ENCODE results near the gene UROS. TPM values are rescaled to one million over a fixed set of nuclear protein-coding genes. Genes with fewer than 3 reads are reported as not detected.

The UROS gene
- total and polyA plus RNA-seq, 2 experiments from 2014 or later, result 83.1 to 87.8 TPM

GRCh38 chr10:125820701-125821100 lies 2.4 kb downstream of the UROS start:
- Histone ChIP-seq H3K4me3 (no peak overlapping the region), H3K4me2 (ENCODE audit: unreplicated experiment) (no peak overlapping the region), H3F3A (ENCODE audit: insufficient read depth) (no peaks in the 10 kb centered on the region), H3K27me3 (replicated peaks; ENCODE audit: insufficient read depth) (no peaks in the 10 kb centered on the region), H3K9me2 (ENCODE audit: insufficient read depth) (no peaks in the 10 kb centered on the region), H3K79me2 (ENCODE audit: insufficient read depth) (peaks cover 35% of the 10 kb centered on the region), H3K9ac (no peak overlapping the region), H3K36me3 (ENCODE audit: low read depth) (no peaks in the 10 kb centered on the region), H2AFZ (no peak overlapping the region), H3K4me1 (ENCODE audit: insufficient read depth) (peaks cover 20% of the 10 kb centered on the region), H4K20me1 (ENCODE audit: insufficient read depth) (no peaks in the 10 kb centered on the region; the same call in 1 of the 2 replicates), H3K9me3 (ENCODE audit: low read depth) (no peaks in the 10 kb centered on the region), H3K27ac (no peak overlapping the region)
- TF ChIP-seq EZH2phosphoT487 (IDR thresholded peaks at IDR 0.05; ENCODE audit: insufficient read depth, low read depth) (no peak), EZH2 (IDR thresholded peaks at IDR 0.05; ENCODE audit: insufficient read depth, poor library complexity, severe bottlenecking) (no peak)
- in situ Hi-C loops (cut with MboI), result no loop called here
- 61 to 79% methylated on average over 1 of the region's 1 CpG for WGBS, 2 experiments (ENCODE audit: low coverage in 1 of 2, low lambda C conversion rate in 2 of 2, missing lambda C conversion rate in 2 of 2)
- no peak for DNase-seq

GRCh38 chr10:125817337-125817946 lies 5.6 kb downstream of the UROS start:
- H3F3A ChIP-seq (ENCODE audit: insufficient read depth), result no peaks in the 10 kb centered on the region
- no peaks in the 10 kb centered on the region for H3K9me3 ChIP-seq (ENCODE audit: low read depth)
- no peaks in the 10 kb centered on the region for H4K20me1 ChIP-seq (ENCODE audit: insufficient read depth)
- 95 to 98% methylated on average over 6 of the region's 6 CpGs for WGBS, 2 experiments (ENCODE audit: low coverage in 1 of 2, low lambda C conversion rate in 2 of 2, missing lambda C conversion rate in 2 of 2)
- H3K4me1 ChIP-seq (ENCODE audit: insufficient read depth), result peaks cover 5% of the 10 kb centered on the region
- no peak overlapping the region for H2AFZ ChIP-seq
- H3K9ac ChIP-seq, result no peak overlapping the region
- H3K9me2 ChIP-seq (ENCODE audit: insufficient read depth), result no peaks in the 10 kb centered on the region
- H3K4me3 ChIP-seq, result no peak overlapping the region
- no peak for DNase-seq
- H3K27me3 ChIP-seq (replicated peaks; ENCODE audit: insufficient read depth), result no peaks in the 10 kb centered on the region
- in situ Hi-C loops (cut with MboI), result no loop called here
- no peak overlapping the region for H3K27ac ChIP-seq
- peaks cover 11% of the 10 kb centered on the region for H3K79me2 ChIP-seq (ENCODE audit: insufficient read depth)
- H3K4me2 ChIP-seq (ENCODE audit: unreplicated experiment), result no peak overlapping the region
- 0 out of 2 replicates have a peak, but pooled peaks cover 6% of the 10 kb centered on the region for H3K36me3 ChIP-seq (ENCODE audit: low read depth)
- no peak for TF ChIP-seq EZH2 (IDR thresholded peaks at IDR 0.05; ENCODE audit: insufficient read depth, poor library complexity, severe bottlenecking)
- no peak for TF ChIP-seq EZH2phosphoT487 (IDR thresholded peaks at IDR 0.05; ENCODE audit: insufficient read depth, low read depth)

- no peak overlapping the region for H3K9ac ChIP-seq
- 71 to 77% methylated on average over 4 of the region's 4 CpGs for WGBS, 2 experiments (ENCODE audit: low coverage in 1 of 2, low lambda C conversion rate in 2 of 2, missing lambda C conversion rate in 2 of 2)
- H3K9me3 ChIP-seq (ENCODE audit: low read depth), result no peaks in the 10 kb centered on the region
- no peaks in the 10 kb centered on the region for H3K4me1 ChIP-seq (ENCODE audit: insufficient read depth)
- H3K4me3 ChIP-seq, result no peak overlapping the region
- H3K4me2 ChIP-seq (ENCODE audit: unreplicated experiment), result no peak overlapping the region
- H3K36me3 ChIP-seq (ENCODE audit: low read depth), result 0 out of 2 replicates have a peak, but pooled peaks cover 6% of the 10 kb centered on the region
- TF ChIP-seq EZH2 (IDR thresholded peaks at IDR 0.05; ENCODE audit: insufficient read depth, poor library complexity, severe bottlenecking) (no peak), EZH2phosphoT487 (IDR thresholded peaks at IDR 0.05; ENCODE audit: insufficient read depth, low read depth) (no peak)
- peaks cover 11% of the 10 kb centered on the region for H3K79me2 ChIP-seq (ENCODE audit: insufficient read depth)
- no peaks in the 10 kb centered on the region for H3K27me3 ChIP-seq (replicated peaks; ENCODE audit: insufficient read depth)
- no peak overlapping the region for H3K27ac ChIP-seq
- in situ Hi-C loops (cut with MboI), result no loop called here
- no peaks in the 10 kb centered on the region for H3K9me2 ChIP-seq (ENCODE audit: insufficient read depth)
- no peak overlapping the region for H2AFZ ChIP-seq
- DNase-seq, result no peak
- no peaks in the 10 kb centered on the region for H3F3A ChIP-seq (ENCODE audit: insufficient read depth)
- H4K20me1 ChIP-seq (ENCODE audit: insufficient read depth), result no peaks in the 10 kb centered on the region
Observed at GRCh38 chr10:125816548-125816947, 6.5 kb downstream of the UROS start.

- 0% methylated on average over 1 of the region's 1 CpG for WGBS, 2 experiments (ENCODE audit: low coverage in 1 of 2, low lambda C conversion rate in 2 of 2, missing lambda C conversion rate in 2 of 2)
Observed at GRCh38 chr10:125815764-125816163, 7.3 kb downstream of the UROS start.

More at GRCh38 chr10:125815764-125816163, 7.3 kb downstream of the UROS start:
- Histone ChIP-seq H3K27ac (no peak overlapping the region), H3K9ac (no peak overlapping the region), H3K9me3 (ENCODE audit: low read depth) (no peaks in the 10 kb centered on the region), H3K36me3 (ENCODE audit: low read depth) (peaks cover 13% of the 10 kb centered on the region; the same call in 1 of the 2 replicates), H3K4me1 (ENCODE audit: insufficient read depth) (no peaks in the 10 kb centered on the region), H4K20me1 (ENCODE audit: insufficient read depth) (no peaks in the 10 kb centered on the region), H3K9me2 (ENCODE audit: insufficient read depth) (no peaks in the 10 kb centered on the region), H3K27me3 (replicated peaks; ENCODE audit: insufficient read depth) (no peaks in the 10 kb centered on the region), H3K4me3 (no peak overlapping the region), H3K4me2 (ENCODE audit: unreplicated experiment) (no peak overlapping the region), H3F3A (ENCODE audit: insufficient read depth) (no peaks in the 10 kb centered on the region), H3K79me2 (ENCODE audit: insufficient read depth) (peaks cover 11% of the 10 kb centered on the region), H2AFZ (no peak overlapping the region)
- no peak for TF ChIP-seq EZH2 (IDR thresholded peaks at IDR 0.05; ENCODE audit: insufficient read depth, poor library complexity, severe bottlenecking)
- TF ChIP-seq EZH2phosphoT487 (IDR thresholded peaks at IDR 0.05; ENCODE audit: insufficient read depth, low read depth), result no peak
- no peak for DNase-seq
- in situ Hi-C loops (cut with MboI), result no loop called here
